Adrenal gland (tissue), 5 donors: ENCODE results near the gene CUL2.

Experiments used
- POLR2A ChIP-seq, 2 donors: fragments of 450-650 bp; IDR thresholded peaks; one replicate each; pipeline ENCODE4 v1.6.1; 2017; ENCODE audit warnings: antibody characterized with exemption in 2 of 2, mild to moderate bottlenecking in 2 of 2, moderate library complexity in 1 of 2
- TF ChIP-seq, protein P1 (sequence below), 6 experiments: fragments of 450-650 bp in 4 of 6; fragments of 200-600 bp in 2 of 6; sonication (generic) in 1 of 6; IDR thresholded peaks; 1 replicate in 5 of 6; 2 replicates in 1 of 6; pipeline versions ENCODE4 v1.5.1 to v1.8.0; 2016 to 2021; ENCODE audit warnings: antibody characterized with exemption in 6 of 6, mild to moderate bottlenecking in 2 of 6, moderate library complexity in 1 of 6
- donor health status: DM: no; HTN: no; CAD: no.

GRCh38 chr10:35056133-35056532 lies 34.0 kb downstream of the CUL2 start:
- TF ChIP-seq POLR2A (IDR thresholded peaks at IDR 0.05) = no peak
- TF ChIP-seq, protein P1, sequence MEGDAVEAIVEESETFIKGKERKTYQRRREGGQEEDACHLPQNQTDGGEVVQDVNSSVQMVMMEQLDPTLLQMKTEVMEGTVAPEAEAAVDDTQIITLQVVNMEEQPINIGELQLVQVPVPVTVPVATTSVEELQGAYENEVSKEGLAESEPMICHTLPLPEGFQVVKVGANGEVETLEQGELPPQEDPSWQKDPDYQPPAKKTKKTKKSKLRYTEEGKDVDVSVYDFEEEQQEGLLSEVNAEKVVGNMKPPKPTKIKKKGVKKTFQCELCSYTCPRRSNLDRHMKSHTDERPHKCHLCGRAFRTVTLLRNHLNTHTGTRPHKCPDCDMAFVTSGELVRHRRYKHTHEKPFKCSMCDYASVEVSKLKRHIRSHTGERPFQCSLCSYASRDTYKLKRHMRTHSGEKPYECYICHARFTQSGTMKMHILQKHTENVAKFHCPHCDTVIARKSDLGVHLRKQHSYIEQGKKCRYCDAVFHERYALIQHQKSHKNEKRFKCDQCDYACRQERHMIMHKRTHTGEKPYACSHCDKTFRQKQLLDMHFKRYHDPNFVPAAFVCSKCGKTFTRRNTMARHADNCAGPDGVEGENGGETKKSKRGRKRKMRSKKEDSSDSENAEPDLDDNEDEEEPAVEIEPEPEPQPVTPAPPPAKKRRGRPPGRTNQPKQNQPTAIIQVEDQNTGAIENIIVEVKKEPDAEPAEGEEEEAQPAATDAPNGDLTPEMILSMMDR (IDR thresholded peaks at IDR 0.05) = no peak
